Fibroblast of lung (primary cell): ENCODE measurements around the gene INHBB.

Experiments used
- CTCF ChIP-seq, 2 donors: IDR thresholded peaks in 1 of 2; conservative IDR thresholded peaks in 1 of 2; 1 replicate in 1 of 2; 2 replicates in 1 of 2; pipeline ENCODE4 v1.5.1; 2011 to 2012; ENCODE audit warnings: low read length in 2 of 2, control low read depth in 1 of 2, inconsistent platforms in 1 of 2, low read depth in 1 of 2, mild to moderate bottlenecking in 1 of 2
- EZH2 ChIP-seq: IDR thresholded peaks from 2 replicates; pipeline ENCODE4 v1.5.1; 2012; ENCODE audit warnings: low read length, control low read depth, mild to moderate bottlenecking; ENCODE audit errors: missing control alignments

GRCh38 chr2:120354935-120355779 is 9.2 kb downstream of the INHBB start:
- TF ChIP-seq CTCF (conservative IDR thresholded peaks at IDR 0.05 in 1 of 2, IDR thresholded peaks at IDR 0.05 in 1 of 2; ENCODE audit: low read depth in 1 of 2, low read length in 2 of 2) = no peak
- TF ChIP-seq EZH2 = no peak
